Measurements from ENCODE around the gene DERA.

DNA sequence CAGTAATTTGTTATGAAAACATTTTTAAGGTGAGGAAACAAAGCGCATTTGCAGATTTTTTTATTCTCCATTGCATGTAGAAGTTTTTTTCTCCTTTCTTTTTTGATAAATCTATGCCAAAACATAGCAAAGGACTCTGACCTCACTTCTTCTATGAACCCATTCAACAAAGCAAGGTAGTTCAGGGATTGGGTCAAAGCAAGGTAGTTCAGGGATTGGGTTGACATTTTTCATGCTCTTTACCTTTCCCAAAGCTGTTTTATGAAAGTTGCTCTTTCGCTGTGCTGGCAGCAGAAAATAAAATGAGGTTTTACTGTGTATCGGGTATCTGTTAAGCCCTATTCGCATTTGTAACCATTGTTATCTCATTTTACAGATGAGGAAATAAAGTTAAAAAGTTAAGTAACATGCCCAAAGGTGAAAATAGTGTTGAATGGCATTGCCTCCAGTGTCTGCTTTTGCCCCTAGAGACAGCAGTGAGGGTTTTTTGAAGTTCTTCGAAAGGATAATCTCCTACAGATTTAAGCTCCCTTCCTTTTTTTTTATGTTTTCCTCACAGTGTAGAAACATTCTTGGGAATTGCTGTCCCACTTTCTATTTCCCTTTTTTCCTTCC is 18.4 kb upstream of the DERA start:
- TF ChIP-seq, protein P1, sequence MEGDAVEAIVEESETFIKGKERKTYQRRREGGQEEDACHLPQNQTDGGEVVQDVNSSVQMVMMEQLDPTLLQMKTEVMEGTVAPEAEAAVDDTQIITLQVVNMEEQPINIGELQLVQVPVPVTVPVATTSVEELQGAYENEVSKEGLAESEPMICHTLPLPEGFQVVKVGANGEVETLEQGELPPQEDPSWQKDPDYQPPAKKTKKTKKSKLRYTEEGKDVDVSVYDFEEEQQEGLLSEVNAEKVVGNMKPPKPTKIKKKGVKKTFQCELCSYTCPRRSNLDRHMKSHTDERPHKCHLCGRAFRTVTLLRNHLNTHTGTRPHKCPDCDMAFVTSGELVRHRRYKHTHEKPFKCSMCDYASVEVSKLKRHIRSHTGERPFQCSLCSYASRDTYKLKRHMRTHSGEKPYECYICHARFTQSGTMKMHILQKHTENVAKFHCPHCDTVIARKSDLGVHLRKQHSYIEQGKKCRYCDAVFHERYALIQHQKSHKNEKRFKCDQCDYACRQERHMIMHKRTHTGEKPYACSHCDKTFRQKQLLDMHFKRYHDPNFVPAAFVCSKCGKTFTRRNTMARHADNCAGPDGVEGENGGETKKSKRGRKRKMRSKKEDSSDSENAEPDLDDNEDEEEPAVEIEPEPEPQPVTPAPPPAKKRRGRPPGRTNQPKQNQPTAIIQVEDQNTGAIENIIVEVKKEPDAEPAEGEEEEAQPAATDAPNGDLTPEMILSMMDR (conservative IDR thresholded peaks at IDR 0.05 in 1 of 2, IDR thresholded peaks at IDR 0.05 in 1 of 2; ENCODE audit: low read depth in 1 of 2, low read length in 2 of 2): no peak
- TF ChIP-seq EZH2 (IDR thresholded peaks at IDR 0.05; ENCODE audit: low read length, missing control alignments): no peak

Measured in fibroblast of lung (primary cell).